ENCODE results near the gene MRPL30. TPM values are rescaled to one million over a fixed set of nuclear protein-coding genes. Genes with fewer than 3 reads are reported as not detected.
"Not testable (repeated sequence)": the region's sequence is repeated elsewhere in the genome, so short reads cannot be mapped to it uniquely, and the experiment has no call there.

MRPL30 gene
- total RNA-seq, 1 donor from 2014 or later, result 53.2 TPM

- no peak for DNase-seq
These were observed 3.8 kb downstream of the MRPL30 start for GRCh38 chr2:99184811-99185210.

- no peak for DNase-seq
These were observed 6.0 kb downstream of the MRPL30 start for GRCh38 chr2:99187011-99187410.

GRCh38 chr2:99188357-99188756 lies 7.4 kb downstream of the MRPL30 start:
- no peak for DNase-seq

GRCh38 chr2:99190548-99190947 lies 9.6 kb downstream of the MRPL30 start:
- no peak for DNase-seq

- DNase-seq, result not testable (repeated sequence)
These were observed 11.4 kb downstream of the MRPL30 start for GRCh38 chr2:99192364-99192763.

- peak; percentile 20 for DNase-seq
These were observed 17.3 kb downstream of the MRPL30 start for GRCh38 chr2:99198103-99198841.

GRCh38 chr2:99200076-99200800 lies 19.3 kb downstream of the MRPL30 start:
- DNase-seq, result no peak

GRCh38 chr2:99201959-99202678 lies 21.1 kb downstream of the MRPL30 start:
- DNase-seq, result no peak

GRCh38 chr2:99205491-99205890 lies 24.5 kb downstream of the MRPL30 start:
- no peak for DNase-seq

- DNase-seq, result no peak
These were observed 35.1 kb downstream of the MRPL30 start for GRCh38 chr2:99216096-99216495.

GRCh38 chr2:99217929-99218501 lies 37.0 kb downstream of the MRPL30 start:
- no peak for DNase-seq

- DNase-seq, result not testable (repeated sequence)
These were observed 52.2 kb downstream of the MRPL30 start for GRCh38 chr2:99233177-99233576.

GRCh38 chr2:99238599-99238998 lies 57.6 kb downstream of the MRPL30 start:
- no peak for DNase-seq

- no peak for DNase-seq
These were observed 59.4 kb downstream of the MRPL30 start for GRCh38 chr2:99240431-99240830.

GRCh38 chr2:99242151-99242550 lies 61.2 kb downstream of the MRPL30 start:
- no peak for DNase-seq

Small RNA genes lying within 50 kb of the gene (small RNA-seq; reads per million reads assigned to genes)
- gene AC092587.1 (ENCODE audit: low replicate concordance), result not detected

Other genes starting within 250 kb of the MRPL30 start
- 5.7 TPM for gene CRACDL, start 245.0 kb upstream of the MRPL30 start, total RNA-seq
- 0.92 TPM for gene C2orf15, start 39.5 kb upstream of the MRPL30 start, total RNA-seq
- gene TSGA10, start 26.2 kb upstream of the MRPL30 start, total RNA-seq, result 2.9 TPM
- gene LIPT1, start 26.2 kb upstream of the MRPL30 start, total RNA-seq, result 7.6 TPM
- gene MITD1, start 126 bp upstream of the MRPL30 start, total RNA-seq, result 24.1 TPM
- gene LYG2, start 74.5 kb downstream of the MRPL30 start, total RNA-seq, result not detected
- gene LYG1, start 120.0 kb downstream of the MRPL30 start, total RNA-seq, result 0.41 TPM
- gene TXNDC9, start 155.1 kb downstream of the MRPL30 start, total RNA-seq, result 39.9 TPM
- 29.1 TPM for gene EIF5B, start 156.2 kb downstream of the MRPL30 start, total RNA-seq

All from tongue (tissue), 3 donors.